Heart left ventricle (tissue), 16 donors: Measurements from ENCODE around the gene HYCC1. TPM values are rescaled to one million over a fixed set of nuclear protein-coding genes. Genes with fewer than 3 reads are reported as not detected.
"Not testable (repeated sequence)": the region's sequence is repeated elsewhere in the genome, so short reads cannot be mapped to it uniquely, and the experiment has no call there.

Source experiments
- ATAC-seq, 4 donors: fragments of 200-7000 bp; cut with Tn5 transposase; one replicate each; pipeline ENCODE4 v1.9.1; 2020 to 2022; ENCODE audit warnings: moderate library complexity in 4 of 4, mild to moderate bottlenecking in 3 of 4, moderate number of reproducible peaks in 1 of 4
- DNase-seq, 5 donors: peaks; one replicate each; pipeline ENCODE4 v3.0.0-alpha.2; 2020
- H3K27ac ChIP-seq, 12 donors: fragments of 200-600 bp; sonication (generic) in 4 of 12; one replicate each; pipeline versions ENCODE4 v1.5.0 to v1.8.0; 2016 to 2022; ENCODE audit warnings: mild to moderate bottlenecking in 2 of 12
- H3K27me3 ChIP-seq, 9 donors: fragments of 200-600 bp; sonication (generic) in 2 of 9; one replicate each; pipeline versions ENCODE4 v1.5.1 to v1.8.0; 2016 to 2022; ENCODE audit warnings: mild to moderate bottlenecking in 3 of 9
- H3K36me3 ChIP-seq, 9 donors: fragments of 200-600 bp; sonication (generic) in 2 of 9; one replicate each; pipeline versions ENCODE4 v1.5.0 to v1.8.0; 2018 to 2022; ENCODE audit warnings: mild to moderate bottlenecking in 2 of 9
- H3K4me1 ChIP-seq, 12 donors: fragments of 200-600 bp; sonication (generic) in 4 of 12; one replicate each; pipeline versions ENCODE4 v1.5.0 to v1.8.0; 2016 to 2022; ENCODE audit warnings: mild to moderate bottlenecking in 3 of 12
- H3K4me3 ChIP-seq, 12 donors: fragments of 200-600 bp; sonication (generic) in 4 of 12; one replicate each; pipeline versions ENCODE4 v1.5.0 to v1.8.0; 2017 to 2022; ENCODE audit warnings: mild to moderate bottlenecking in 9 of 12, moderate library complexity in 4 of 12
- H3K9me3 ChIP-seq, 12 donors: fragments of 200-600 bp; sonication (generic) in 4 of 12; one replicate each; pipeline versions ENCODE4 v1.5.0 to v1.8.0; 2016 to 2022; ENCODE audit warnings: mild to moderate bottlenecking in 1 of 12
- POLR2A ChIP-seq, 2 donors: fragments of 450-650 bp; IDR thresholded peaks; one replicate each; pipeline ENCODE4 v1.6.1; 2017; ENCODE audit warnings: antibody characterized with exemption in 2 of 2, mild to moderate bottlenecking in 2 of 2, moderate library complexity in 2 of 2
- WGBS, 4 donors: extraction: QIAGEN DNeasy Blood & Tissue Kit in 2 of 4; methylation state at CpG; one replicate each; pipeline versions ENCODE4 v1.1.5 to v1.1.7; 2013 to 2018; 5-methylcytosine and 5-hydroxymethylcytosine counted together
- intact Hi-C, 10 donors: fragments of 100-400 bp; cut with DNase I; formaldehyde crosslinking; loops; one replicate each; pipeline versions ENCODE4 v1.11.1 to v1.14.2; 2022
- polyA plus RNA-seq, 2 donors: library from polyadenylated mRNA; stranded (reverse); fragments of 200-250 nt; gene quantifications; one replicate each; pipeline ENCODE4 v1.2.3, GENCODE V29; 2013
- total RNA-seq, 9 donors: library from RNA; depleted of rRNA in 2 of 9; stranded (reverse); fragments of >200 nt in 2 of 9; fragmentation: NEBNext Ultra II Directional in 3 of 9; extraction: Animal tissue kit (Norgen Biotek cat#: 25700) in 3 of 9; gene quantifications; one replicate each; pipeline versions ENCODE4 v1.1.0 to v1.2.4, GENCODE V29; 2016 to 2023
- TF ChIP-seq, protein P1 (sequence below), 12 donors: fragments of 200-600 bp; sonication (generic) in 4 of 12; IDR thresholded peaks; one replicate each; pipeline versions ENCODE4 v1.5.0 to v1.8.0; 2018 to 2022; ENCODE audit warnings: antibody characterized with exemption in 12 of 12, mild to moderate bottlenecking in 5 of 12
- donor health status: ischemic (EF 13 %, LVEDD 7.1; RV severe dilation, severe dysfunction).
- donor health status: healthy with polysubstance abuse.
- donor health status: DM: no; HTN: yes; CAD: no.
- donor health status: DM: no; HTN: no; CAD: no.
- donor health status: ischemic (EF 25% LVEDD 6.9; RV normal size, moderate dysfunction).
- donor health status: ischemic (EF 25% LVEDD 5.7; RV mildly dilated, moderate dysfunction).
- donor health status: healthy.
- donor health status: DM: yes; HTN: yes; CAD: no.
- donor health status: ischemic (EF 35%, LVEDD 5.7; RV mildly dilated, moderate dysfunction).
- donor health status: nonischemic (EF 11% LVEDD 7.7; RV severe dilation, severe dysfunction).
- donor health status: DM: yes; HTN: yes; CAD: no.
- donor health status: PGD.
- donor health status: ischemic (EF 29% LVEDD 5.4; RV normal size, mild dysfunction).
- donor health status: nonischemic (EF 23%, LVEDD 6.1; RV moderate dilation, normal function).

The HYCC1 gene
- total and polyA plus RNA-seq, 11 donors: 6.1 to 48.2 (median 33.2) TPM

DNA sequence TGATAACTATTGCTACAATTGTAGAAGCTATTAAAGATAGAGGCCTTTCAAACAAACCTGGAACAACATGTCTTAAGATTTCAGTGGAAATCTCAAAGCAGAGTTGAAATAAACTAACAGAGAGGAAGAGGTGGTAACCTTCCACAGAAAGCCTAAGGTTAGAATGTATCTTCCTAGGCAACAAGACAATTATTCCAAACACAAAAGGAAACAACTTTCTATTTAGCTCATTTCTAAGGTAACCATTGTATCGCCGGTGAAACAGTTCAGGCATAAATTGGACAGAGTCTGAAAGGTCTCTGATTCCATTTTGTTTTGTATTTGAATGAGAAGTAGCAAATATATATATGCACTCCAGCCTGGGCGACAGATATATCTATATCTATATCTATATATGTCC, 30.7 kb upstream of the HYCC1 start:
- Histone ChIP-seq H3K27ac (no peak overlapping the region), H3K9me3 (no peaks in the 10 kb centered on the region), H3K36me3 (no peaks in the 10 kb centered on the region), H3K4me3 (no peak overlapping the region), H3K4me1 (no peaks in the 10 kb centered on the region), H3K27me3 (no peaks in the 10 kb centered on the region)
- no peak for TF ChIP-seq POLR2A (IDR thresholded peaks at IDR 0.05)
- TF ChIP-seq, protein P1, sequence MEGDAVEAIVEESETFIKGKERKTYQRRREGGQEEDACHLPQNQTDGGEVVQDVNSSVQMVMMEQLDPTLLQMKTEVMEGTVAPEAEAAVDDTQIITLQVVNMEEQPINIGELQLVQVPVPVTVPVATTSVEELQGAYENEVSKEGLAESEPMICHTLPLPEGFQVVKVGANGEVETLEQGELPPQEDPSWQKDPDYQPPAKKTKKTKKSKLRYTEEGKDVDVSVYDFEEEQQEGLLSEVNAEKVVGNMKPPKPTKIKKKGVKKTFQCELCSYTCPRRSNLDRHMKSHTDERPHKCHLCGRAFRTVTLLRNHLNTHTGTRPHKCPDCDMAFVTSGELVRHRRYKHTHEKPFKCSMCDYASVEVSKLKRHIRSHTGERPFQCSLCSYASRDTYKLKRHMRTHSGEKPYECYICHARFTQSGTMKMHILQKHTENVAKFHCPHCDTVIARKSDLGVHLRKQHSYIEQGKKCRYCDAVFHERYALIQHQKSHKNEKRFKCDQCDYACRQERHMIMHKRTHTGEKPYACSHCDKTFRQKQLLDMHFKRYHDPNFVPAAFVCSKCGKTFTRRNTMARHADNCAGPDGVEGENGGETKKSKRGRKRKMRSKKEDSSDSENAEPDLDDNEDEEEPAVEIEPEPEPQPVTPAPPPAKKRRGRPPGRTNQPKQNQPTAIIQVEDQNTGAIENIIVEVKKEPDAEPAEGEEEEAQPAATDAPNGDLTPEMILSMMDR (IDR thresholded peaks at IDR 0.05): no peak
- ATAC-seq (no peak), DNase-seq (no peak)
- intact Hi-C loops: no loop called here
- WGBS, 4 donors: 70 to 78% (median 75%) methylated on average over 3 of the region's 3 CpGs

DNA sequence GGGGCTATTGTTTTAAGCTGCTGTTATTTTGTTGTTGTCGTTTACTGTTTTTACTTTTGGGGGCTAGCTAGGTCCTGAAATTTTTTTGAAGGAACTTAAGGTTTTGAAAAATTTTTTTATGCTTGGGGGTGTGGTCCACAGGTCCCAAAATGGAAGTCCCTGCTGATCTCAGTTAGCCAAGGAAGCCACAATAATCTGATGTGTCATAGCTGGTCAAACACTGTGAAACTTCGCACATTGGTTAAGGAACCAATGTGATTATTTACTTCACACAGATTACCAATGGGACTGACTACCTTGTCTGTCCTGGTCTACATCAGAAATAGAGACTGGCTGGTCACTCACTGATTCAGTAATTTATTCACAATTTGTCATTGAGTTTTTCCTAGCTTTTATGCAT, 29.5 kb upstream of the HYCC1 start:
- Histone ChIP-seq H3K27ac (no peak overlapping the region), H3K4me1 (no peaks in the 10 kb centered on the region), H3K27me3 (no peaks in the 10 kb centered on the region), H3K4me3 (no peak overlapping the region), H3K36me3 (no peaks in the 10 kb centered on the region), H3K9me3 (no peaks in the 10 kb centered on the region)
- TF ChIP-seq, protein P1 (IDR thresholded peaks at IDR 0.05): no peak
- TF ChIP-seq POLR2A (IDR thresholded peaks at IDR 0.05): no peak
- intact Hi-C loops: no loop called here
- WGBS, 4 donors: 88 to 93% (median 92%) methylated on average over 2 of the region's 2 CpGs
- DNase-seq (no peak), ATAC-seq (no peak)

DNA sequence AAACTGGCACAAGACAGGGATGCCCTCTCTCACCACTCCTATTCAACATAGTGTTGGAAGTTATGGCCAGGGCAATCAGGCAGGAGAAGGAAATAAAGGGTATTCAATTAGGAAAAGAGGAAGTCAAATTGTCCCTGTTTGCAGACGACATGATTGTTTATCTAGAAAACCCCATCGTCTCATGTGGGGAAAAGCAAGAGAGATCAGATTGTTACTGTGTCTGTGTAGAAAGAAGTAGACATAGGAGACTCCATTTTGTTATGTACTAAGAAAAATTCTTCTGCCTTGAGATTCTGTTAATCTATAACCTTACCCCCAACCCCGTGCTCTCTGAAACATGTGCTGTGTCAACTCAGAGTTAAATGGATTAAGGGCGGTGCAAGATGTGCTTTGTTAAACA, 25.7 kb upstream of the HYCC1 start:
- ATAC-seq, H3K4me1 ChIP-seq, H3K4me3 ChIP-seq, H3K27me3 ChIP-seq, H3K9me3 ChIP-seq, H3K27ac ChIP-seq, intact Hi-C loops, DNase-seq, H3K36me3 ChIP-seq: not testable (repeated sequence)
- 49 to 69% (median 56%) methylated on average over 2 of the region's 4 CpGs for WGBS, 4 donors

DNA sequence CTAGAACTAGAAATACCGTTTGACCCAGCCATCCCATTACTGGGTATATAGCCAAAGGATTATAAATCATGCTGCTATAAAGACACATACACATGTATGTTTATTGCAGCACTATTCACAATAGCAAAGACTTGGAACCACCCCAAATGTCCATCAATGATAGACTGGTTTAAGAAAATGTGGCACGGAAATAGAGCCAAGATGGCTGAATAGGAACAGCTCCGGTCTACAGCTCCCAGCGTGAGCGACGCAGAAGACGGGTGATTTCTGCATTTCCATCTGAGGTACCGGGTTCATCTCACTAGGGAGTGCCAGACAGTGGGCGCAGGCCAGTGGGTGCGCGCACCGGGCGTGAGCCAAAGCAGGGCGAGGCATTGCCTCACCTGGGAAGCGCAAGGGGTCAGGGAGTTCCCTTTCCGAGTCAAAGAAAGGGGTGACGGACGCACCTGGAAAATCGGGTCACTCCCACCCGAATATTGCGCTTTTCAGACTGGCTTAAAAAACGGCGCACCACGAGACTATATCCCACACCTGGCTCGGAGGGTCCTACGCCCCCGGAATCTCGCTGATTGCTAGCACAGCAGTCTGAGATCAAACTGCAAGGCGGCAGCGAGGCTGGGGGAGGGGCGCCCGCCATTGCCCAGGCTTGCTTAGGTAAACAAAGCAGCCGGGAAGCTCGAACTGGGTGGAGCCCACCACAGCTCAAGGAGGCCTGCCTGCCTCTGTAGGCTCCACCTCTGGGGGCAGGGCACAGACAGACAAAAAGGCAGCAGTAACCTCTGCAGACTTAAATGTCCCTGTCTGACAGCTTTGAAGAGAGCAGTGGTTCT, 21.8 kb upstream of the HYCC1 start:
- H3K9me3 ChIP-seq, DNase-seq, H3K4me3 ChIP-seq, H3K36me3 ChIP-seq, H3K27ac ChIP-seq, H3K4me1 ChIP-seq, ATAC-seq, intact Hi-C loops, H3K27me3 ChIP-seq: not testable (repeated sequence)
- 77 to 93% (median 86%) methylated on average over 8 to 29 of the region's 34 CpGs for WGBS, 4 donors

DNA sequence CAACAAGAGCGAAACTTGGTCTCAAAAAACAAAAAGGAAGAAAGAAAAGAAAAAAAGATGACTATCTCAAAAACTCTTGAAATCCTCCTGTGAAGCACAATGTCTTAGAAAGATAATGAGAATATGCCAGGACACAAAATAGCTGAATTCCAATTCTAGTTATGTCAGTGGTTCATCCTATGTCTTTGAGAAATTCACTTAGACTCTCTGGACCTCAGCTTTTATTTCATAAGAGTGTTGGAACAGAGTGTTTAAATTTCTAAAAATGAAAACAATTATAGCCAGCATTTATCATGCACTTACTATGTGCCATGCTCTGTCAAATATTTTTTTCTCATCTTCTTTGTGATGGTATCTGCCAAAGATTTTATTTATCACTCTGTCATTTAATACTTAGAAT, 13.3 kb upstream of the HYCC1 start:
- TF ChIP-seq POLR2A (IDR thresholded peaks at IDR 0.05): no peak
- TF ChIP-seq, protein P1 (IDR thresholded peaks at IDR 0.05): no peak
- H3K36me3 ChIP-seq: no peaks in the 10 kb centered on the region
- no peaks in the 10 kb centered on the region for H3K27me3 ChIP-seq
- ATAC-seq (no peak), DNase-seq (no peak)
- H3K9me3 ChIP-seq: no peaks in the 10 kb centered on the region
- H3K27ac ChIP-seq: no peak overlapping the region
- H3K4me1 ChIP-seq: peaks cover 0 to 5% (median 0%) of the 10 kb centered on the region in 12 donors
- H3K4me3 ChIP-seq: no peak overlapping the region
- WGBS, 4 donors: 91 to 97% (median 93%) methylated on average over 1 of the region's 1 CpG
- intact Hi-C loops: no loop called here
